BLaER1 (cell line): ENCODE data around the gene AHR.
"Not testable (repeated sequence)": the region's sequence is repeated elsewhere in the genome, so short reads cannot be mapped to it uniquely, and the experiment has no call there.

ENCODE experiments used
- H3K27ac ChIP-seq: shearing (Covaris generic); formaldehyde crosslinking; 2 replicates; pipeline ENCODE4 v1.8.1; 2022
- H3K27me3 ChIP-seq: shearing (Covaris generic); formaldehyde crosslinking; 2 replicates; pipeline ENCODE4 v1.8.1; 2022
- H3K36me3 ChIP-seq: shearing (Covaris generic); formaldehyde crosslinking; 2 replicates; pipeline ENCODE4 v1.8.1; 2022
- H3K4me1 ChIP-seq: shearing (Covaris generic); formaldehyde crosslinking; 2 replicates; pipeline ENCODE4 v1.8.1; 2022
- H3K4me2 ChIP-seq: shearing (Covaris generic); formaldehyde crosslinking; 2 replicates; pipeline ENCODE4 v1.8.1; 2022
- H3K4me3 ChIP-seq: shearing (Covaris generic); formaldehyde crosslinking; 2 replicates; pipeline ENCODE4 v1.8.1; 2022
- H3K9ac ChIP-seq: shearing (Covaris generic); formaldehyde crosslinking; 2 replicates; pipeline ENCODE4 v1.8.1; 2022
- H3K9me3 ChIP-seq: shearing (Covaris generic); formaldehyde crosslinking; 2 replicates; pipeline ENCODE4 v1.8.1; 2022
- H4K20me1 ChIP-seq: shearing (Covaris generic); formaldehyde crosslinking; 2 replicates; pipeline ENCODE4 v1.8.1; 2022
- Cebpa-rat ChIP-seq: shearing (Covaris generic); IDR thresholded peaks from 2 replicates; pipeline ENCODE4 v1.8.1; 2022

Gene AHR

GRCh38 chr7:17333221-17333620 lies 34.8 kb downstream of the AHR start:
- no peak overlapping the region for H3K4me2 ChIP-seq
- no peak for TF ChIP-seq Cebpa-rat
- H3K9ac ChIP-seq, result no peak overlapping the region
- no peaks in the 10 kb centered on the region for H3K36me3 ChIP-seq
- no peaks in the 10 kb centered on the region for H3K9me3 ChIP-seq
- no peaks in the 10 kb centered on the region for H3K27me3 ChIP-seq
- no peaks in the 10 kb centered on the region for H3K4me1 ChIP-seq
- no peak overlapping the region for H3K4me3 ChIP-seq
- no peak overlapping the region for H3K27ac ChIP-seq
- H4K20me1 ChIP-seq, result no peaks in the 10 kb centered on the region

DNA sequence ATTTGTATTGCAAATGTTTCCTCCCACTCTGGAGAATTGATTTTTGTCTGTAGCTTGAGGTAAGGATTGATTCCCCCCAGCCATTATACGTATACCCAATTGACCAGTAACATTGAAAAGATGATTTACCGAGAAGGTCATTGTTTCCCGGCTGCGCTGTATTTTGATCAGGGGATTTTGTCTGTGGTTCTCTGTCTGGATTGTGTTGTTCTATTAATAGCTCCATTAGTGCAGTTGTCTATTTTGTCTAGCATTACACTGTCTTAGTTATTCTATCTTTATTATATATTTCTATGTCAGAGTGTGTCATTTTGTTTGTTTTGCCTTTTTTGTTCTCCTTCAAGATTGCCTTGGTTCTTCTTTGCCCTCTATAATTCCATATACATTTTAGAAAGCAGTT lies 37.7 kb downstream of the AHR start:
- Histone ChIP-seq H4K20me1 (no peaks in the 10 kb centered on the region), H3K27ac (no peak overlapping the region), H3K4me2 (no peak overlapping the region), H3K4me1 (no peaks in the 10 kb centered on the region), H3K36me3 (no peaks in the 10 kb centered on the region), H3K9ac (no peak overlapping the region), H3K9me3 (no peaks in the 10 kb centered on the region), H3K4me3 (no peak overlapping the region), H3K27me3 (no peaks in the 10 kb centered on the region)
- TF ChIP-seq Cebpa-rat, result no peak

- no peaks in the 10 kb centered on the region for H3K4me1 ChIP-seq
- H3K9ac ChIP-seq, result no peak overlapping the region
- no peak for TF ChIP-seq Cebpa-rat
- no peak overlapping the region for H3K27ac ChIP-seq
- no peaks in the 10 kb centered on the region for H4K20me1 ChIP-seq
- H3K36me3 ChIP-seq, result no peaks in the 10 kb centered on the region
- no peaks in the 10 kb centered on the region for H3K27me3 ChIP-seq
- H3K9me3 ChIP-seq, result no peaks in the 10 kb centered on the region
- H3K4me3 ChIP-seq, result no peak overlapping the region
- H3K4me2 ChIP-seq, result no peak overlapping the region
These were observed 40.7 kb downstream of the AHR start for GRCh38 chr7:17339139-17339538.

DNA sequence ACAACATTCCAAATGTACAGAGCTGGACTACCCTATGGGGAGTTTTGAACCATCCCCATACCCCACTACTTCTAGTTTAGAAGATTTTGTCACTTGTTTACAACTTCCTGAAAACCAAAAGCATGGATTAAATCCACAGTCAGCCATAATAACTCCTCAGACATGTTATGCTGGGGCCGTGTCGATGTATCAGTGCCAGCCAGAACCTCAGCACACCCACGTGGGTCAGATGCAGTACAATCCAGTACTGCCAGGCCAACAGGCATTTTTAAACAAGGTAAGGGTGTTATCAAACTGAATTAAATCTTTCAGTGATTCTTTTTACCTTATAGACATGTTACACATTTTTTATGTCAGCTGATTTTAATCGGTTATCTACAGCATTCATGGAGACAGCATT lies 41.5 kb downstream of the AHR start:
- no peak overlapping the region for H3K27ac ChIP-seq
- H4K20me1 ChIP-seq, result no peaks in the 10 kb centered on the region
- no peaks in the 10 kb centered on the region for H3K9me3 ChIP-seq
- no peak overlapping the region for H3K9ac ChIP-seq
- no peak for TF ChIP-seq Cebpa-rat
- no peaks in the 10 kb centered on the region for H3K36me3 ChIP-seq
- no peak overlapping the region for H3K4me2 ChIP-seq
- no peak overlapping the region for H3K4me3 ChIP-seq
- no peaks in the 10 kb centered on the region for H3K4me1 ChIP-seq
- H3K27me3 ChIP-seq, result no peaks in the 10 kb centered on the region

DNA sequence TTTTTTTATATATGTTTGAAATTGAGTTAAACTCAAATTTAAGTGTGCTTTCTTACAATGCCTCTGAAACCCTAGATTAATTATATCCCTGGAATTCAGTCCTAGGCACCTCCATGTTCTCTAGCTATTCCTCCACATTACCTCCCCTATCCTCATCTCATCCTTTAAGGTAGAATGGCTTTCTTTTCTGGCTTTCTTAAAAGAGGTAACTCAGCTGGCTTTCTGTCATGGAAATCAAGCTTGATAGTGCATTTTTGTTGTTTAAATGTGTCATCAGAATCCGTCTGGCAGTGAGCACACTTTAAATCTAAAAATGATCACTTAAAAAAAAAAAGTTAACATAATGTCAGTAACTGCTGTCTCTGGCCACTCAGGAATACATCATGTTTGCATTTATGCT lies 42.2 kb downstream of the AHR start:
- TF ChIP-seq Cebpa-rat, result no peak
- Histone ChIP-seq H4K20me1 (no peaks in the 10 kb centered on the region), H3K4me1 (no peaks in the 10 kb centered on the region), H3K27me3 (no peaks in the 10 kb centered on the region), H3K36me3 (no peaks in the 10 kb centered on the region), H3K9ac (no peak overlapping the region), H3K4me2 (no peak overlapping the region), H3K4me3 (no peak overlapping the region), H3K27ac (no peak overlapping the region), H3K9me3 (no peaks in the 10 kb centered on the region)

DNA sequence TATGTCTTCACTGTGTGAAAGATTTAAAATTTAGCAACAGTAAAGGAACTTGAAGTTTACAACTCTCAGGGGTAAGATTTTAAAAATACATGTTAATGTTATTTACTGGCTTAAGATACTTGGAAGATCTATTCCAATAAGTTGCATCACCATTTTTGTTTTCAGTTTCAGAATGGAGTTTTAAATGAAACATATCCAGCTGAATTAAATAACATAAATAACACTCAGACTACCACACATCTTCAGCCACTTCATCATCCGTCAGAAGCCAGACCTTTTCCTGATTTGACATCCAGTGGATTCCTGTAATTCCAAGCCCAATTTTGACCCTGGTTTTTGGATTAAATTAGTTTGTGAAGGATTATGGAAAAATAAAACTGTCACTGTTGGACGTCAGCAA lies 44.3 kb downstream of the AHR start:
- Histone ChIP-seq H3K36me3 (no peaks in the 10 kb centered on the region), H3K9me3 (no peaks in the 10 kb centered on the region), H4K20me1 (no peaks in the 10 kb centered on the region), H3K27me3 (no peaks in the 10 kb centered on the region), H3K4me1 (no peaks in the 10 kb centered on the region), H3K4me3 (no peak overlapping the region), H3K9ac (no peak overlapping the region), H3K27ac (no peak overlapping the region), H3K4me2 (no peak overlapping the region)
- TF ChIP-seq Cebpa-rat, result no peak

DNA sequence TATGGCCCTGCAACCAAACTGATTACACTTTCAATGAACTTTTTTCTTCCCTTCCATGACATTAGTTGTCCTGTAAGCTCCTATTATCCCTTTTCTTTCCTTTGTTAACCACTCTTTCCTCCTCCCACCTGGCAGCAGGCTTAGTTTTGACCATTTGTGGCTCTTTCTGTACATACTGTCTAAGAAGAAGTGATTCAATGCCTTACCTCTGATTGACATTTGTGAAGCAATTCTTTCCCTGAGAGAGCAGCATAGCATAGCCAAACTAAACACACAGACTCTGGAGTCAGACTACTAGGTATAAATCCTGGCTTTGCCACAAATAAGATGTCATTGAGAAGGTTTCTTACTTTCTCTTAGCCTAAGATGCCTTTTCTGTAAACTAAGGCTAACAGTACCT lies 48.9 kb downstream of the AHR start:
- Histone ChIP-seq H3K4me1 (no peaks in the 10 kb centered on the region), H3K27me3 (no peaks in the 10 kb centered on the region), H3K4me2 (no peak overlapping the region), H3K4me3 (no peak overlapping the region), H3K36me3 (no peaks in the 10 kb centered on the region), H4K20me1 (no peaks in the 10 kb centered on the region), H3K27ac (no peak overlapping the region), H3K9me3 (peaks cover 10% of the 10 kb centered on the region; the same call in 1 of the 2 replicates), H3K9ac (no peak overlapping the region)
- no peak for TF ChIP-seq Cebpa-rat

- H3K27me3 ChIP-seq, H3K4me2 ChIP-seq, H3K27ac ChIP-seq, H3K36me3 ChIP-seq, H3K9me3 ChIP-seq, H3K4me1 ChIP-seq, H4K20me1 ChIP-seq, H3K9ac ChIP-seq, H3K4me3 ChIP-seq: not testable (repeated sequence)
These were observed 50.5 kb downstream of the AHR start for GRCh38 chr7:17348932-17349331.

DNA sequence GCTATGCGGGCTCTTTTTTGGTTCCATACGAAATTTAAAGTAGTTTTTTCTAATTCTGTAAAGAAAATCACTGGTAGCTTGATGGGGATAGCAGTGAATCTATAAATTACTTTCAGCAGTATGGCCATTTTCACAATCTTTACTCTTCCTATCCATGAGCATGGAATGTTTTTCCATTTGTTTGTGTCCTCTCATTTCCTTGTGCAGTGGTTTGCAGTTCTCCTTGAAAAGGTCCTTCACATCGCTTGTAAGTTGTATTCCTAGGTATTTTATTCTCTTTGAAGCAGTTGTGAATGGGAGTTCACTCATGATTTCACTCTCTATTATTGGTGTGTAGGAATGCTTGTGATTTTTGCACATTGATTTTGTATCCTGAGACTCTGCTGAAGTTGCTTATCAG lies 51.9 kb downstream of the AHR start:
- not testable (repeated sequence) for H3K27ac ChIP-seq, H4K20me1 ChIP-seq, H3K36me3 ChIP-seq, H3K4me2 ChIP-seq, H3K4me1 ChIP-seq, H3K9me3 ChIP-seq, H3K27me3 ChIP-seq, H3K9ac ChIP-seq, H3K4me3 ChIP-seq

DNA sequence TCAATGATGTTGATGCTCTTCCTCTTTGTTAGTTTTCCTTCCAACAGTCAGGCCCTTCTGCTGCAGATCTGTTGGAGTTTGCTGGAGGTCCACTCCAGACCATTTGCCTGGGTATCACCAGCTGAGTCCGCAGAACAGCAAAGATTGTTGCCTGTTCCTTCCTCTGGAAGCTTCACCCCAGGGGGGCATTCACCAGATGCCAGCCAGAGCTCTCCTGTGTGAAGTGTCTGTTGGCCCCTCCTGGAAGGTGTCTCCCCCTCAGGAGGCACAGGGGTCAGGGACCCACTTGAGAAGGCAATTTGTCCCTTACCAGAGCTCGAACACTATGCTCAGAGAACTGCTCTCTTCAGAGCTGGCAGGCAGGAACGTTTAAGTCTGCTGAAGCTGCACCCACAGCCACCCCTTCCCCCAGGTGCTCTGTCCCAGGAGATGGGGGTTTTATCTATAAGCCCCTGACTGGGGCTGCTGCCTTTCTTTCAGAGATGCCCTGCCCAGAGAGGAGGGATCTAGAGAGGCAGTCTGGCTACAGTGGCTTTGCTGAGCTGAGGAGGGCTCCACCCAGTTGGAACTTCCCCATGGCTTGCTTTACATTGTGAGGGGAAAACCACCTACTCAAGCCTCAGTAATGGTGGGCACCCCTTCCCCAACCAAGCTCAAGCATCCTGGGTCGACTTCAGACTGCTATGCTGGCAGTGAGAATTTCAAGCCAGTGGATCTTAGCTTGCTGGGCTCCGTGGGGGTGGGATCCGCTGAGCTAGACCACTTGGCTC lies 55.4 kb downstream of the AHR start:
- not testable (repeated sequence) for H3K4me2 ChIP-seq, H3K27me3 ChIP-seq

DNA sequence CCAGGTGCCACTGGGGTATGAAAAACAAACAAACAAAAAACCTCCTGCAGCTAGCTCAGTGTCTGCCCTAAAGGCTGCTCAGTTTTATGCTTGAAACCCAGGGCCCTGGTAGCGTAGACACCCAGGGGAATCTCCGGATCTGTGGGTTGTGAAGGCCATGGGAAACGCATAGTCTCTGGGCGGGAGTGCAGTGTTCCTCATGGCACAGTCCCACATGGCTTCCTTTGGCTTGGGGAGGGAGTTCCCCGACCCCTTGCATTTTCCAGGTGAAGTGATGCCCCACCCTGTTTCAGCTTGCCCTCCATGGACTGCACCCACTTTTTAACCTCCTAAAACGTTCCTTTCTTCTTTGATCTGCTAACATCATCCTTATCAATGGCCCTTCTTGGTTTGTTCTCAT lies 56.0 kb downstream of the AHR start:
- no peaks in the 10 kb centered on the region for H4K20me1 ChIP-seq
- peaks cover 9% of the 10 kb centered on the region; the same call in 1 of the 2 replicates for H3K9me3 ChIP-seq
- no peak overlapping the region for H3K4me2 ChIP-seq
- H3K27ac ChIP-seq, result no peak overlapping the region
- H3K9ac ChIP-seq, result no peak overlapping the region
- no peaks in the 10 kb centered on the region for H3K4me1 ChIP-seq
- no peak for TF ChIP-seq Cebpa-rat
- H3K4me3 ChIP-seq, result no peak overlapping the region
- no peaks in the 10 kb centered on the region for H3K36me3 ChIP-seq
- no peaks in the 10 kb centered on the region for H3K27me3 ChIP-seq

More for the DNA sequence above, 55.4 kb downstream of the AHR start:
- not testable (repeated sequence) for H4K20me1 ChIP-seq, H3K27ac ChIP-seq, H3K4me3 ChIP-seq, H3K9me3 ChIP-seq, H3K9ac ChIP-seq, H3K4me1 ChIP-seq, H3K36me3 ChIP-seq
